OCI-LY3 (cell line): ENCODE data around the gene ZNF385A.
A peak's percentile ranks its signal among the peaks of the same experiment; 100 is the strongest.

Experiments
- H2AFZ ChIP-seq: fragments of 200-600, 300-600 bp; shearing (Covaris generic); 2 replicates; pipeline ENCODE4 v1.6.0; 2014; ENCODE audit warnings: antibody characterized with exemption, low read depth, low read length
- H3K27ac ChIP-seq: fragments of 200-600, 300-600 bp; sonication (generic); 2 replicates; pipeline ENCODE4 v1.5.1; 2014; ENCODE audit warnings: mild to moderate bottlenecking, low read length, moderate library complexity, mixed read lengths
- H3K27me3 ChIP-seq: fragments of 200-600, 300-600 bp; sonication (generic); 2 replicates; pipeline ENCODE4 v1.6.1; 2014; ENCODE audit warnings: low read depth, low read length, mixed read lengths
- H3K36me3 ChIP-seq: fragments of 200-600, 300-600 bp; sonication (generic); replicated peaks from 2 replicates; pipeline ENCODE3; 2014; ENCODE audit warnings: low read depth, low read length, mixed read lengths
- H3K4me1 ChIP-seq: fragments of 300-600, 200-600 bp; sonication (generic); 2 replicates; pipeline ENCODE4 v1.6.1; 2014; ENCODE audit warnings: low read length, mixed read lengths
- H3K4me2 ChIP-seq: fragments of 200-600, 300-600 bp; sonication (generic); 2 replicates; pipeline ENCODE4 v1.6.1; 2014; ENCODE audit warnings: low read length, mixed read lengths
- H3K4me3 ChIP-seq: fragments of 300-600, 200-600 bp; sonication (generic); 2 replicates; pipeline ENCODE4 v1.5.1; 2014; ENCODE audit warnings: antibody characterized with exemption, mild to moderate bottlenecking, low read length, moderate library complexity
- H3K79me2 ChIP-seq: fragments of 300-600, 200-600 bp; shearing (Covaris generic); 2 replicates; pipeline ENCODE4 v1.6.1; 2014; ENCODE audit warnings: mild to moderate bottlenecking, low read length, mixed read lengths
- H3K9ac ChIP-seq: fragments of 300-600, 200-600 bp; shearing (Covaris generic); 2 replicates; pipeline ENCODE4 v1.6.0; 2014; ENCODE audit warnings: mild to moderate bottlenecking, low read length, moderate library complexity
- H3K9me3 ChIP-seq: fragments of 200-600, 300-600 bp; shearing (Covaris generic); 2 replicates; pipeline ENCODE4 v1.6.1; 2014; ENCODE audit warnings: low read length, mixed read lengths; ENCODE audit not compliant: insufficient read depth
- H4K20me1 ChIP-seq: fragments of 200-600, 300-600 bp; sonication (generic); 2 replicates; pipeline ENCODE4 v1.6.1; 2016; ENCODE audit warnings: low read length, mixed read lengths; ENCODE audit not compliant: insufficient read depth
- EZH2phosphoT487 ChIP-seq: fragments of 200-600 bp; shearing (Covaris generic); IDR thresholded peaks from 2 replicates; pipeline ENCODE4 v1.6.1; 2018; ENCODE audit warnings: antibody characterized with exemption, mixed run types, low read depth
- TF ChIP-seq, protein P1 (sequence below): fragments of 200-600, 300-600 bp; sonication (generic); IDR thresholded peaks from 2 replicates; pipeline ENCODE4 v1.5.1; 2014; ENCODE audit warnings: antibody characterized with exemption, low read length, low read depth

The ZNF385A gene

GRCh38 chr12:54401119-54401518 lies 16.6 kb upstream of the ZNF385A start:
- H2AFZ ChIP-seq = no peak overlapping the region
- peaks cover 6% of the 10 kb centered on the region for H3K27me3 ChIP-seq
- H3K4me1 ChIP-seq = no peaks in the 10 kb centered on the region
- H3K27ac ChIP-seq = no peak overlapping the region
- no peaks in the 10 kb centered on the region for H3K79me2 ChIP-seq
- no peak overlapping the region for H3K4me2 ChIP-seq
- H3K4me3 ChIP-seq = no peak overlapping the region
- no peaks in the 10 kb centered on the region for H4K20me1 ChIP-seq
- no peak for TF ChIP-seq EZH2phosphoT487
- TF ChIP-seq, protein P1, sequence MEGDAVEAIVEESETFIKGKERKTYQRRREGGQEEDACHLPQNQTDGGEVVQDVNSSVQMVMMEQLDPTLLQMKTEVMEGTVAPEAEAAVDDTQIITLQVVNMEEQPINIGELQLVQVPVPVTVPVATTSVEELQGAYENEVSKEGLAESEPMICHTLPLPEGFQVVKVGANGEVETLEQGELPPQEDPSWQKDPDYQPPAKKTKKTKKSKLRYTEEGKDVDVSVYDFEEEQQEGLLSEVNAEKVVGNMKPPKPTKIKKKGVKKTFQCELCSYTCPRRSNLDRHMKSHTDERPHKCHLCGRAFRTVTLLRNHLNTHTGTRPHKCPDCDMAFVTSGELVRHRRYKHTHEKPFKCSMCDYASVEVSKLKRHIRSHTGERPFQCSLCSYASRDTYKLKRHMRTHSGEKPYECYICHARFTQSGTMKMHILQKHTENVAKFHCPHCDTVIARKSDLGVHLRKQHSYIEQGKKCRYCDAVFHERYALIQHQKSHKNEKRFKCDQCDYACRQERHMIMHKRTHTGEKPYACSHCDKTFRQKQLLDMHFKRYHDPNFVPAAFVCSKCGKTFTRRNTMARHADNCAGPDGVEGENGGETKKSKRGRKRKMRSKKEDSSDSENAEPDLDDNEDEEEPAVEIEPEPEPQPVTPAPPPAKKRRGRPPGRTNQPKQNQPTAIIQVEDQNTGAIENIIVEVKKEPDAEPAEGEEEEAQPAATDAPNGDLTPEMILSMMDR = no peak
- H3K9ac ChIP-seq = no peak overlapping the region
- H3K36me3 ChIP-seq = no peaks in the 10 kb centered on the region
- H3K9me3 ChIP-seq = no peaks in the 10 kb centered on the region

DNA sequence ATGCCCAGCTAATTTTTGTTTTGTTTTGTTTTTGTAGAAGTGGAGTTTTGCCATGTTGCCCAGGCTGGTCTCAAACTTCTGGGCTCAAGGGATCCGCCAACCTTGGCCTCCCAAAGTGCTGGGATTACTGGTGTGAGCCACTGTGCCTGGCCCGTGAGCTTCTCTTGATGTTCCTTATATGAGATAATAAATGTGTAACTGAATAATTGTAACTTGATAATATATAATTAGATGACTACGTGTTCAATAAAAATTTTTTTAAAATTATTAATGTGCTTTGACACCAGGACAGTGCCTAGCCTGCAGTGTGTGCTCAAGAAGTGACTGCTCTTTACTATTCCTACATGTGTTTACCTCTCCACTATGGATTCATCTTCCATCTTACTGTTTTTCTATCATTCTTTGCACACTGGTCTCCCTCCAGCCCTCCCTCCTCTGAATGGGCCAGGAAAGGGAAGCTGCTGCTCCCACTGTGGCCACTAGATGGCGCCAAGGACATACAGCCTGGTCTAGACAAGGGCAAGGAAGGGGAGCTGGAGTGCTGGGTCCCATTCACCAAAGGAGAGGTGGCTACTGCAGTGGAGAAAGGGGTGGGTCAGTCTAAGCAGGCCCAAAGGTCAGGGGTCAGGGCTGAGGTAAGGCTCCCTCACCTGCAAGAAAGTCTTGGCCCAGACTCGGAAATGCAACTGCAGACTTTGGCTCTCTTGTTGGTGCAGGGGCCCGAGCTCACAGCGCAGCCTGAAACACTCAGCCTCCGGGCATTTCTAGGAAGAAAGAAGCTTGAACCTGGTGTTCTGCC lies 14.7 kb upstream of the ZNF385A start:
- H4K20me1 ChIP-seq = no peaks in the 10 kb centered on the region
- no peak overlapping the region for H2AFZ ChIP-seq
- no peaks in the 10 kb centered on the region for H3K9me3 ChIP-seq
- no peak overlapping the region for H3K27ac ChIP-seq
- H3K36me3 ChIP-seq = no peaks in the 10 kb centered on the region
- no peaks in the 10 kb centered on the region for H3K27me3 ChIP-seq
- H3K4me2 ChIP-seq = no peak overlapping the region
- no peak overlapping the region for H3K9ac ChIP-seq
- H3K79me2 ChIP-seq = no peaks in the 10 kb centered on the region
- TF ChIP-seq EZH2phosphoT487 = no peak
- TF ChIP-seq, protein P1 = peak; percentile 98
- H3K4me3 ChIP-seq = no peak overlapping the region
- H3K4me1 ChIP-seq = 0 out of 2 replicates have a peak, but pooled peaks cover 2% of the 10 kb centered on the region

DNA sequence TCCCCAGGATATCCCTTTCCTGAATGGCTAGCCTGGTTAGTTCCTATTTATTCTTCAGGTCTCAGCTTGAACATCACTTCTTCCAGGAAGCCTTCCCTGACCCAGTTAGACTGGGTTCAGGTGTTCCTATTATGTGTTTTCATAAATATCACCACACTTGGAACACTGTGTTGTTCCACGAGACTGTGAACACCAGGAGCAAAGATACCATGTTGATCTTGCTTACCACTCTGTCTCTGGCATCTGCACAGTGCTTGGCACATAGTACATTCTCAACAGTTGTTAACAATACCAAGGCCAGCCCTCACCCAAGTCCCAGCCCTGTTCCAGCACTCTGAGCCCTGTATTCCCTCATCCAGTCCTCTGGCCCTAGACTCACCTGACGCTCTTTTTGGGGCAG lies 13.7 kb upstream of the ZNF385A start:
- Histone ChIP-seq H4K20me1 (no peaks in the 10 kb centered on the region), H3K9ac (no peak overlapping the region), H3K4me3 (no peak overlapping the region), H2AFZ (no peak overlapping the region), H3K4me2 (no peak overlapping the region), H3K4me1 (0 out of 2 replicates have a peak, but pooled peaks cover 7% of the 10 kb centered on the region), H3K79me2 (no peaks in the 10 kb centered on the region), H3K27ac (no peak overlapping the region), H3K27me3 (no peaks in the 10 kb centered on the region), H3K36me3 (no peaks in the 10 kb centered on the region), H3K9me3 (no peaks in the 10 kb centered on the region)
- TF ChIP-seq EZH2phosphoT487 = no peak
- TF ChIP-seq, protein P1 = no peak

GRCh38 chr12:54397157-54397556 lies 12.6 kb upstream of the ZNF385A start:
- H3K4me1 ChIP-seq = 0 out of 2 replicates have a peak, but pooled peaks cover 7% of the 10 kb centered on the region
- H3K4me3 ChIP-seq = no peak overlapping the region
- H3K27me3 ChIP-seq = 0 out of 2 replicates have a peak, but pooled peaks cover 2% of the 10 kb centered on the region
- no peak overlapping the region for H3K4me2 ChIP-seq
- H4K20me1 ChIP-seq = no peaks in the 10 kb centered on the region
- no peak overlapping the region for H3K9ac ChIP-seq
- H3K27ac ChIP-seq = no peak overlapping the region
- TF ChIP-seq, protein P1 = no peak
- no peak for TF ChIP-seq EZH2phosphoT487
- no peaks in the 10 kb centered on the region for H3K36me3 ChIP-seq
- no peak overlapping the region for H2AFZ ChIP-seq
- H3K79me2 ChIP-seq = no peaks in the 10 kb centered on the region
- no peaks in the 10 kb centered on the region for H3K9me3 ChIP-seq
